Heart left ventricle (tissue), 16 donors: ENCODE results near the gene SEPTIN7. TPM values are rescaled to one million over a fixed set of nuclear protein-coding genes. Genes with fewer than 3 reads are reported as not detected.

Experiments
- ATAC-seq, 4 donors: fragments of 200-7000 bp; cut with Tn5 transposase; one replicate each; pipeline ENCODE4 v1.9.1; 2020 to 2022; ENCODE audit warnings: moderate library complexity in 4 of 4, mild to moderate bottlenecking in 3 of 4, moderate number of reproducible peaks in 1 of 4
- DNase-seq, 5 donors: peaks; one replicate each; pipeline ENCODE4 v3.0.0-alpha.2; 2020
- H3K27ac ChIP-seq, 12 donors: fragments of 200-600 bp; sonication (generic) in 4 of 12; one replicate each; pipeline versions ENCODE4 v1.5.0 to v1.8.0; 2016 to 2022; ENCODE audit warnings: mild to moderate bottlenecking in 2 of 12
- H3K27me3 ChIP-seq, 9 donors: fragments of 200-600 bp; sonication (generic) in 2 of 9; one replicate each; pipeline versions ENCODE4 v1.5.1 to v1.8.0; 2016 to 2022; ENCODE audit warnings: mild to moderate bottlenecking in 3 of 9
- H3K36me3 ChIP-seq, 9 donors: fragments of 200-600 bp; sonication (generic) in 2 of 9; one replicate each; pipeline versions ENCODE4 v1.5.0 to v1.8.0; 2018 to 2022; ENCODE audit warnings: mild to moderate bottlenecking in 2 of 9
- H3K4me1 ChIP-seq, 12 donors: fragments of 200-600 bp; sonication (generic) in 4 of 12; one replicate each; pipeline versions ENCODE4 v1.5.0 to v1.8.0; 2016 to 2022; ENCODE audit warnings: mild to moderate bottlenecking in 3 of 12
- H3K4me3 ChIP-seq, 12 donors: fragments of 200-600 bp; sonication (generic) in 4 of 12; one replicate each; pipeline versions ENCODE4 v1.5.0 to v1.8.0; 2017 to 2022; ENCODE audit warnings: mild to moderate bottlenecking in 9 of 12, moderate library complexity in 4 of 12
- H3K9me3 ChIP-seq, 12 donors: fragments of 200-600 bp; sonication (generic) in 4 of 12; one replicate each; pipeline versions ENCODE4 v1.5.0 to v1.8.0; 2016 to 2022; ENCODE audit warnings: mild to moderate bottlenecking in 1 of 12
- POLR2A ChIP-seq, 2 donors: fragments of 450-650 bp; IDR thresholded peaks; one replicate each; pipeline ENCODE4 v1.6.1; 2017; ENCODE audit warnings: antibody characterized with exemption in 2 of 2, mild to moderate bottlenecking in 2 of 2, moderate library complexity in 2 of 2
- WGBS, 4 donors: extraction: QIAGEN DNeasy Blood & Tissue Kit in 2 of 4; methylation state at CpG; one replicate each; pipeline versions ENCODE4 v1.1.5 to v1.1.7; 2013 to 2018; 5-methylcytosine and 5-hydroxymethylcytosine counted together
- intact Hi-C, 10 donors: fragments of 100-400 bp; cut with DNase I; formaldehyde crosslinking; loops; one replicate each; pipeline versions ENCODE4 v1.11.1 to v1.14.2; 2022
- polyA plus RNA-seq, 2 donors: library from polyadenylated mRNA; stranded (reverse); fragments of 200-250 nt; gene quantifications; one replicate each; pipeline ENCODE4 v1.2.3, GENCODE V29; 2013
- total RNA-seq, 9 donors: library from RNA; depleted of rRNA in 2 of 9; stranded (reverse); fragments of >200 nt in 2 of 9; fragmentation: NEBNext Ultra II Directional in 3 of 9; extraction: Animal tissue kit (Norgen Biotek cat#: 25700) in 3 of 9; gene quantifications; one replicate each; pipeline versions ENCODE4 v1.1.0 to v1.2.4, GENCODE V29; 2016 to 2023
- TF ChIP-seq, protein P1 (sequence below), 12 donors: fragments of 200-600 bp; sonication (generic) in 4 of 12; IDR thresholded peaks; one replicate each; pipeline versions ENCODE4 v1.5.0 to v1.8.0; 2018 to 2022; ENCODE audit warnings: antibody characterized with exemption in 12 of 12, mild to moderate bottlenecking in 5 of 12
- donor health status: ischemic (EF 13 %, LVEDD 7.1; RV severe dilation, severe dysfunction).
- donor health status: healthy with polysubstance abuse.
- donor health status: DM: no; HTN: yes; CAD: no.
- donor health status: DM: no; HTN: no; CAD: no.
- donor health status: ischemic (EF 25% LVEDD 6.9; RV normal size, moderate dysfunction).
- donor health status: ischemic (EF 25% LVEDD 5.7; RV mildly dilated, moderate dysfunction).
- donor health status: healthy.
- donor health status: DM: yes; HTN: yes; CAD: no.
- donor health status: ischemic (EF 35%, LVEDD 5.7; RV mildly dilated, moderate dysfunction).
- donor health status: nonischemic (EF 11% LVEDD 7.7; RV severe dilation, severe dysfunction).
- donor health status: DM: yes; HTN: yes; CAD: no.
- donor health status: PGD.
- donor health status: ischemic (EF 29% LVEDD 5.4; RV normal size, mild dysfunction).
- donor health status: nonischemic (EF 23%, LVEDD 6.1; RV moderate dilation, normal function).

Gene SEPTIN7
- total and polyA plus RNA-seq, 11 donors, result 119 to 232 (median 200) TPM

DNA sequence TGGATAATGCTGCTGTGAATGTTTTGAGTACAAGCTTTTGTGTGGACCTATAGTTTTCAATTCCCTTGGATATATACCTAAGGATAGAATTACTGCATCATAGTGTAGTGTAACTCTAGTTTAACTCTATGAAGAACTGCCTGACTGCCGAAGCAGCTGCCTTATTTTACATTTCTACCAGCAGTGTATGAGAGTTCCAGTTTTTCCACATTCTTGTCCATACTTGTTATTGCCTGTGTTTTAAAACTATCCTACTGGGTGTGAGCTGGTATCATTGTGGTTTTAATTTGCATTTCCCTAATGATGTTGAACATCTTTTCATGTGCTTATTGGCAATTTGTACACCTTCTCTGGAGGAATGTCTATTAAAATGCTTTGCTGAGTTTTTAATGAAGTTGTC is 15.7 kb downstream of the SEPTIN7 start:
- TF ChIP-seq, protein P1, sequence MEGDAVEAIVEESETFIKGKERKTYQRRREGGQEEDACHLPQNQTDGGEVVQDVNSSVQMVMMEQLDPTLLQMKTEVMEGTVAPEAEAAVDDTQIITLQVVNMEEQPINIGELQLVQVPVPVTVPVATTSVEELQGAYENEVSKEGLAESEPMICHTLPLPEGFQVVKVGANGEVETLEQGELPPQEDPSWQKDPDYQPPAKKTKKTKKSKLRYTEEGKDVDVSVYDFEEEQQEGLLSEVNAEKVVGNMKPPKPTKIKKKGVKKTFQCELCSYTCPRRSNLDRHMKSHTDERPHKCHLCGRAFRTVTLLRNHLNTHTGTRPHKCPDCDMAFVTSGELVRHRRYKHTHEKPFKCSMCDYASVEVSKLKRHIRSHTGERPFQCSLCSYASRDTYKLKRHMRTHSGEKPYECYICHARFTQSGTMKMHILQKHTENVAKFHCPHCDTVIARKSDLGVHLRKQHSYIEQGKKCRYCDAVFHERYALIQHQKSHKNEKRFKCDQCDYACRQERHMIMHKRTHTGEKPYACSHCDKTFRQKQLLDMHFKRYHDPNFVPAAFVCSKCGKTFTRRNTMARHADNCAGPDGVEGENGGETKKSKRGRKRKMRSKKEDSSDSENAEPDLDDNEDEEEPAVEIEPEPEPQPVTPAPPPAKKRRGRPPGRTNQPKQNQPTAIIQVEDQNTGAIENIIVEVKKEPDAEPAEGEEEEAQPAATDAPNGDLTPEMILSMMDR (IDR thresholded peaks at IDR 0.05), result no peak
- no peak for TF ChIP-seq POLR2A (IDR thresholded peaks at IDR 0.05)
- 89 to 98% (median 90%) methylated on average over 1 of the region's 1 CpG for WGBS, 4 donors
- intact Hi-C loops, result no loop called here

DNA sequence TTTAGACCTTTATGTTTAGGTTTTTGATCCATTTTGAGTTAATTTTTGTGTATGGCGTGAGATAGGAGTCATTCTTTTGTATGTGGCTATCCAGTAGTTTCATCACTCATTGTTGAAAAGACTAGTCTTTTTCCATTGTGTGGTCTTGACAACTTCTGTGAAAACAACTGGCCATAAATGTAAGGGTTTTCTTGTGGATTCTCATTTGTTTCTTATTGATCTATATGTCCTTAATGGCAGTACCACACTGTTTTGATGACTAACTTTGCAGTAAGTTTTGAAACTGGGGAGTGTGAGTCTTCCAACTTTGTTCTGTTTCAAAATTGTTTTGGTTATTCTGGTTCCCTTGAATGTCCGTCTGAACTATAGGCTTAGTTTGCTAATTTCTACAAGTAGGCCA is 16.3 kb downstream of the SEPTIN7 start:
- Histone ChIP-seq H3K27me3 (no peaks in the 10 kb centered on the region), H3K27ac (no peak overlapping the region), H3K36me3 (no peaks in the 10 kb centered on the region), H3K9me3 (peaks cover 0 to 75% (median 11%) of the 10 kb centered on the region in 12 donors), H3K4me3 (no peak overlapping the region), H3K4me1 (peaks cover 0 to 44% (median 10%) of the 10 kb centered on the region in 12 donors)
- DNase-seq, result no peak
- no peak for ATAC-seq
- WGBS, 4 donors, result 82 to 86% (median 84%) methylated on average over 2 of the region's 2 CpGs
- intact Hi-C loops, result no loop called here
- no peak for TF ChIP-seq POLR2A (IDR thresholded peaks at IDR 0.05)
- TF ChIP-seq, protein P1 (IDR thresholded peaks at IDR 0.05), result no peak

More for the DNA sequence above, 15.7 kb downstream of the SEPTIN7 start:
- DNase-seq, result no peak
- no peaks in the 10 kb centered on the region for H3K36me3 ChIP-seq
- peaks cover 0 to 47% (median 14%) of the 10 kb centered on the region in 12 donors for H3K4me1 ChIP-seq
- no peak for ATAC-seq
- no peaks in the 10 kb centered on the region for H3K27me3 ChIP-seq
- H3K27ac ChIP-seq, result no peak overlapping the region
- no peak overlapping the region for H3K4me3 ChIP-seq
- peaks cover 0 to 68% (median 11%) of the 10 kb centered on the region in 12 donors for H3K9me3 ChIP-seq

DNA sequence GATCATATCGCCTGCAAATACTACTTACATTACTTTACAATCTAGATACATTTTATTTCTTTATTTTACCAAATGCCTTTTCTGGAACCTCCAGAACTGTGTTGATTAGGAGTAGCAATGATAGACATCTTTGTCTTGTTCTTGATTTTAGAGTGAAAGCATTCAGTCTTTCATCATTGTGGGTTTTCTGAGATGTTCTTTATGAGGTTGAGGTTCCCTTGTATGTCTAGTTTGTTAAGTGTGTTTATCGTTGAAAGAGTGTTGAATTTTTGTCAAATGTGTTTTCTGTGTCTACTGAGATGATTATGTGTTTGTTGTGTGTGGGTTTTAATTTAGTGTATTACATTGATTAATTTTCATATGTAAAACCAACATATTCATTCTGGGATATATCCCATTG is 17.1 kb downstream of the SEPTIN7 start:
- DNase-seq (no peak), ATAC-seq (no peak)
- TF ChIP-seq POLR2A (IDR thresholded peaks at IDR 0.05), result no peak
- TF ChIP-seq, protein P1 (IDR thresholded peaks at IDR 0.05), result no peak
- H3K4me3 ChIP-seq, result no peak overlapping the region
- H3K9me3 ChIP-seq, result peaks cover 0 to 75% (median 11%) of the 10 kb centered on the region in 12 donors
- H3K36me3 ChIP-seq, result no peaks in the 10 kb centered on the region
- no peaks in the 10 kb centered on the region for H3K27me3 ChIP-seq
- peaks cover 0 to 37% (median 8%) of the 10 kb centered on the region in 12 donors for H3K4me1 ChIP-seq
- 95 to 98% (median 96%) methylated on average over 2 of the region's 2 CpGs for WGBS, 4 donors
- intact Hi-C loops, result no loop called here
- H3K27ac ChIP-seq, result no peak overlapping the region

DNA sequence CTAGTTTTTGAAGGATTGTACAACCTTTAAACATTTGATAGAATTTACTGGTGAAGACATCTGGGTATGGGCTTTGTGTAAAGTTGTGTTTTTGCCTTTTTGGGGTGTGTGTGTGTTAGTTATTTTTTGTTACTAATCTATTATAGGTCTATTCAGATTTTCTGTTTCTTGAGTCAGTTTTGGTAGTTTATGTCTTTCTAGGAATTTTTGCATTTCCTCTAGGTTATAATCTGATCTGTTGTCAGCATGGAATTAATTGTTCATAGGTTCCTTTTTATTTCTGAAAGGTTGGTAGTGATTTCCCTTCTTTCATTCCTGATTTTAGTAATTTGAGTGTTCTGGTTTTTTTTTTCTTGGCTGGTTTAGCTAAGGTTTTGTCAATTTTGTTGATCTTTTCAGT is 17.7 kb downstream of the SEPTIN7 start:
- no peak overlapping the region for H3K27ac ChIP-seq
- peaks cover 0 to 75% (median 11%) of the 10 kb centered on the region in 12 donors for H3K9me3 ChIP-seq
- intact Hi-C loops, result no loop called here
- H3K4me1 ChIP-seq, result peaks cover 0 to 31% (median 8%) of the 10 kb centered on the region in 12 donors
- no peaks in the 10 kb centered on the region for H3K27me3 ChIP-seq
- no peaks in the 10 kb centered on the region for H3K36me3 ChIP-seq
- ATAC-seq (no peak), DNase-seq (no peak)
- no peak overlapping the region for H3K4me3 ChIP-seq
- no peak for TF ChIP-seq POLR2A (IDR thresholded peaks at IDR 0.05)
- TF ChIP-seq, protein P1 (IDR thresholded peaks at IDR 0.05), result no peak
